Activated naive CD4-positive, alpha-beta T cell treated with anti-CD3 and anti-CD28 coated beads, Interleukin-2, amount 50 U/mL, for 72 hours (primary cell): Measurements from ENCODE around the gene TFCP2L1. TPM values are rescaled to one million over a fixed set of nuclear protein-coding genes. Genes with fewer than 3 reads are reported as not detected.

Experiments
- total RNA-seq, 2 donors: library from RNA; stranded (reverse); gene quantifications; one replicate each; pipeline ENCODE4 v1.2.3, GENCODE V29; 2022

TFCP2L1 gene
- total RNA-seq, 2 donors from 2014 or later, result 0.06 TPM; not detected in 1

Other genes starting within 250 kb of the TFCP2L1 start
- gene RNU4ATAC, start 245.7 kb upstream of the TFCP2L1 start, total RNA-seq, result not detected